B cell (primary cell): ENCODE measurements around the gene KDM4F. TPM values are rescaled to one million over a fixed set of nuclear protein-coding genes. Genes with fewer than 3 reads are reported as not detected.
"Not testable (repeated sequence)": the region's sequence is repeated elsewhere in the genome, so short reads cannot be mapped to it uniquely, and the experiment has no call there.

ENCODE experiments used
- ATAC-seq: fragments of 200-7000 bp; cut with Tn5 transposase; one replicate; pipeline ENCODE4 v1.10.0; 2021; ENCODE audit warnings: low read depth, mild to moderate bottlenecking, moderate number of reproducible peaks, moderate library complexity
- CTCF ChIA-PET: fragments of 350-600 bp; sonication (Branson Sonifier 250); formaldehyde crosslinking; loops from one replicate; lab custom pipeline; 2021; ENCODE audit warnings: antibody characterized with exemption, inconsistent platforms; lab: Charles Lee
- POLR2A ChIA-PET: fragments of 350-600 bp; sonication (Branson Sonifier 250); formaldehyde crosslinking; loops from one replicate; lab custom pipeline; 2021; ENCODE audit warnings: antibody characterized with exemption; lab: Charles Lee
- DNase-seq: peaks from one replicate; pipeline ENCODE4 v3.0.0; 2013
- H2AFZ ChIP-seq: 2 replicates; pipeline ENCODE4 v1.6.1; 2012; ENCODE audit warnings: mild to moderate bottlenecking, low read depth, low read length; ENCODE audit not compliant: insufficient read depth, poor library complexity, severe bottlenecking
- H3K27ac ChIP-seq, 2 donors: 1 replicate in 1 of 2; 2 replicates in 1 of 2; pipeline ENCODE4 v1.5.1; 2012 to 2013; ENCODE audit warnings: low read length in 2 of 2, mild to moderate bottlenecking in 2 of 2, moderate library complexity in 1 of 2
- H3K27me3 ChIP-seq, 4 experiments: fragments of 200-600 bp in 1 of 4; sonication (generic) in 1 of 4; replicated peaks in 1 of 4; 1 replicate in 2 of 4; 2 replicates in 2 of 4; pipeline versions ENCODE4 v1.6.1 to v1.7.0; 2013 to 2016; ENCODE audit warnings: low read length in 3 of 4, mild to moderate bottlenecking in 2 of 4, mixed read lengths in 1 of 4, moderate library complexity in 1 of 4; ENCODE audit not compliant: insufficient read depth in 4 of 4, control insufficient read depth in 3 of 4; ENCODE audit errors: control extremely low read depth in 1 of 4
- H3K36me3 ChIP-seq, 2 experiments: replicated peaks in 1 of 2; 1 replicate in 1 of 2; 2 replicates in 1 of 2; pipeline versions ENCODE4 v1.6.1 to v1.7.1; 2013; ENCODE audit warnings: low read length in 1 of 2; ENCODE audit not compliant: insufficient read depth in 2 of 2, control insufficient read depth in 1 of 2; ENCODE audit errors: control extremely low read depth in 1 of 2, extremely low read depth in 1 of 2
- H3K4me1 ChIP-seq, 2 donors: fragments of 200-600 bp in 1 of 2; sonication (generic) in 1 of 2; 1 replicate in 1 of 2; 2 replicates in 1 of 2; pipeline versions ENCODE4 v1.5.1 to v1.6.1; 2013 to 2017; ENCODE audit warnings: low read length in 2 of 2; ENCODE audit not compliant: control insufficient read depth in 2 of 2, insufficient read depth in 2 of 2
- H3K4me2 ChIP-seq: replicated peaks from 2 replicates; pipeline ENCODE3; 2012; ENCODE audit warnings: mild to moderate bottlenecking, low read depth, low read length; ENCODE audit not compliant: poor library complexity, severe bottlenecking
- H3K4me3 ChIP-seq, 5 experiments: fragments of 200-600 bp in 1 of 5; sonication (generic) in 1 of 5; 1 replicate in 3 of 5; 2 replicates in 2 of 5; pipeline versions ENCODE4 v1.5.1 to v1.7.0; 2011 to 2016; ENCODE audit warnings: low read length in 4 of 5, mild to moderate bottlenecking in 4 of 5, low read depth in 2 of 5, control low read depth in 1 of 5, moderate library complexity in 1 of 5; ENCODE audit not compliant: insufficient read depth in 1 of 5; ENCODE audit errors: control extremely low read depth in 1 of 5, extremely low read depth in 1 of 5
- H3K79me2 ChIP-seq: fragments of 200-600 bp; sonication (generic); one replicate; pipeline ENCODE4 v1.6.0; 2016; ENCODE audit warnings: low read length; ENCODE audit not compliant: control insufficient read depth, insufficient read depth
- H3K9ac ChIP-seq: fragments of 200-600 bp; sonication (generic); 2 replicates; pipeline ENCODE4 v1.6.1; 2017; ENCODE audit warnings: mild to moderate bottlenecking, low read length, moderate library complexity
- H3K9me3 ChIP-seq, 3 donors: one replicate each; pipeline versions ENCODE4 v1.6.1 to v1.7.1; 2013; ENCODE audit warnings: low read length in 2 of 3; ENCODE audit not compliant: control insufficient read depth in 2 of 3, insufficient read depth in 1 of 3; ENCODE audit errors: control extremely low read depth in 1 of 3
- H4K20me1 ChIP-seq: 2 replicates; pipeline ENCODE4 v1.6.0; 2012; ENCODE audit warnings: mild to moderate bottlenecking, low read length; ENCODE audit not compliant: insufficient read depth, control insufficient read depth, poor library complexity, severe bottlenecking
- H3K27ac Mint-ChIP-seq: one replicate; pipeline ENCODE4 v1.8.0; 2021; ENCODE audit warnings: mixed read lengths
- H3K27me3 Mint-ChIP-seq: one replicate; pipeline ENCODE4 v1.8.0; 2021; ENCODE audit warnings: mixed read lengths
- H3K4me1 Mint-ChIP-seq: one replicate; pipeline ENCODE4 v1.8.0; 2021; ENCODE audit warnings: mixed read lengths
- H3K4me3 Mint-ChIP-seq: one replicate; pipeline ENCODE4 v1.8.0; 2021; ENCODE audit warnings: mixed read lengths
- H3K9me3 Mint-ChIP-seq: one replicate; pipeline ENCODE4 v1.8.0; 2022; ENCODE audit warnings: mixed read lengths; ENCODE audit not compliant: insufficient read depth
- EZH2 ChIP-seq: IDR thresholded peaks from 2 replicates; pipeline ENCODE4 v1.6.1; 2012; ENCODE audit warnings: borderline replicate concordance, low read depth, mild to moderate bottlenecking, moderate library complexity, low read length; ENCODE audit not compliant: insufficient read depth, poor library complexity, severe bottlenecking
- WGBS: methylation state at CpG from one replicate; pipeline ENCODE4 v1.1.5; 2013; ENCODE audit warnings: missing lambda C conversion rate; ENCODE audit not compliant: insufficient coverage; 5-methylcytosine and 5-hydroxymethylcytosine counted together
- intact Hi-C: fragments of 100-400 bp; cut with micrococcal nuclease; formaldehyde crosslinking; loops from one replicate; pipeline ENCODE4 v1.10.0; 2022
- polyA plus RNA-seq: library from polyadenylated mRNA; depleted of rRNA; stranded (reverse); fragments of >200 nt; gene quantifications from 2 replicates; pipeline ENCODE4 v1.2.3, GENCODE V29; 2012
- total RNA-seq, 2 donors: library from RNA; stranded (reverse); fragments of 120-200 nt in 1 of 2; gene quantifications; 1 replicate in 1 of 2; 2 replicates in 1 of 2; pipeline versions ENCODE4 v1.2.3 to v1.2.4, GENCODE V29; 2013 to 2022
- TF ChIP-seq, protein P1 (sequence below): fragments of 200-600 bp; IDR thresholded peaks from one replicate; pipeline ENCODE4 v1.8.0; 2022; ENCODE audit warnings: antibody characterized with exemption, mild to moderate bottlenecking

KDM4F gene
- total and polyA plus RNA-seq, 2 donors (not counting 1 experiment from before 2014, with no cell fraction given): not detected

DNA sequence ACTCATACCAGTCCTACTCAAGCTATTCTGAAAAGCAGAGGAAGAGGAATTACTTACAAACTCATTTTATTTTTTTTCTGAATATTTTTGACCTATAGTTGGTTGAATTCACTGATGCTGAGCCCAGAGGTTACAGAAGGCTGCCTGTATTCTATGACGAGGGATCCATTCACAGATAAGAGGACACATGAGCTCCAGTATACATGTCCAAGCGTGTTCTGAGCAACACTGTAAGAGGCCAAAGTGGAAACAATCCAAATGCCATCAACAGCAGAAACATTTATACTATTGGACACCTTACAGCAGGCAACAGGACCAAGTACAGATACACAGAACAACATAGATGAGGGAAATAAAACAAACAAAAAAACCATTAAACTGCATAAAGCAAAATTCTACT lies 13.9 kb upstream of the KDM4F start:
- no peak overlapping the region for H3K27ac Mint-ChIP-seq
- H3K27ac ChIP-seq: no peak overlapping the region
- ATAC-seq (no peak), DNase-seq (no peak)
- no peak overlapping the region for H3K4me3 Mint-ChIP-seq
- TF ChIP-seq EZH2: no peak
- TF ChIP-seq, protein P1, sequence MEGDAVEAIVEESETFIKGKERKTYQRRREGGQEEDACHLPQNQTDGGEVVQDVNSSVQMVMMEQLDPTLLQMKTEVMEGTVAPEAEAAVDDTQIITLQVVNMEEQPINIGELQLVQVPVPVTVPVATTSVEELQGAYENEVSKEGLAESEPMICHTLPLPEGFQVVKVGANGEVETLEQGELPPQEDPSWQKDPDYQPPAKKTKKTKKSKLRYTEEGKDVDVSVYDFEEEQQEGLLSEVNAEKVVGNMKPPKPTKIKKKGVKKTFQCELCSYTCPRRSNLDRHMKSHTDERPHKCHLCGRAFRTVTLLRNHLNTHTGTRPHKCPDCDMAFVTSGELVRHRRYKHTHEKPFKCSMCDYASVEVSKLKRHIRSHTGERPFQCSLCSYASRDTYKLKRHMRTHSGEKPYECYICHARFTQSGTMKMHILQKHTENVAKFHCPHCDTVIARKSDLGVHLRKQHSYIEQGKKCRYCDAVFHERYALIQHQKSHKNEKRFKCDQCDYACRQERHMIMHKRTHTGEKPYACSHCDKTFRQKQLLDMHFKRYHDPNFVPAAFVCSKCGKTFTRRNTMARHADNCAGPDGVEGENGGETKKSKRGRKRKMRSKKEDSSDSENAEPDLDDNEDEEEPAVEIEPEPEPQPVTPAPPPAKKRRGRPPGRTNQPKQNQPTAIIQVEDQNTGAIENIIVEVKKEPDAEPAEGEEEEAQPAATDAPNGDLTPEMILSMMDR: no peak
- H3K79me2 ChIP-seq: no peaks in the 10 kb centered on the region
- no peak overlapping the region for H2AFZ ChIP-seq
- H3K4me1 ChIP-seq: no peaks in the 10 kb centered on the region
- intact Hi-C loops: no loop called here
- H3K9me3 ChIP-seq: peaks cover 0 to 3% (median 0%) of the 10 kb centered on the region in 3 donors
- no peaks in the 10 kb centered on the region for H3K9me3 Mint-ChIP-seq
- no peaks in the 10 kb centered on the region for H3K4me1 Mint-ChIP-seq
- H3K9ac ChIP-seq: no peak overlapping the region
- peaks cover 27% of the 10 kb centered on the region for H3K27me3 Mint-ChIP-seq
- peaks cover 0 to 10% (median 8%) of the 10 kb centered on the region in 4 experiments for H3K27me3 ChIP-seq
- H4K20me1 ChIP-seq: no peaks in the 10 kb centered on the region
- H3K4me2 ChIP-seq: no peak overlapping the region
- POLR2A ChIA-PET: no interaction called here
- CTCF ChIA-PET: interaction anchor here (1.2 kb wide), 1 partner anchor 31 kb away, joined by 3 read pairs; the partner anchor contains the start of gene SRSF8
- no peak overlapping the region for H3K4me3 ChIP-seq
- 63% methylated on average over 2 of the region's 2 CpGs for WGBS
- no peaks in the 10 kb centered on the region for H3K36me3 ChIP-seq

DNA sequence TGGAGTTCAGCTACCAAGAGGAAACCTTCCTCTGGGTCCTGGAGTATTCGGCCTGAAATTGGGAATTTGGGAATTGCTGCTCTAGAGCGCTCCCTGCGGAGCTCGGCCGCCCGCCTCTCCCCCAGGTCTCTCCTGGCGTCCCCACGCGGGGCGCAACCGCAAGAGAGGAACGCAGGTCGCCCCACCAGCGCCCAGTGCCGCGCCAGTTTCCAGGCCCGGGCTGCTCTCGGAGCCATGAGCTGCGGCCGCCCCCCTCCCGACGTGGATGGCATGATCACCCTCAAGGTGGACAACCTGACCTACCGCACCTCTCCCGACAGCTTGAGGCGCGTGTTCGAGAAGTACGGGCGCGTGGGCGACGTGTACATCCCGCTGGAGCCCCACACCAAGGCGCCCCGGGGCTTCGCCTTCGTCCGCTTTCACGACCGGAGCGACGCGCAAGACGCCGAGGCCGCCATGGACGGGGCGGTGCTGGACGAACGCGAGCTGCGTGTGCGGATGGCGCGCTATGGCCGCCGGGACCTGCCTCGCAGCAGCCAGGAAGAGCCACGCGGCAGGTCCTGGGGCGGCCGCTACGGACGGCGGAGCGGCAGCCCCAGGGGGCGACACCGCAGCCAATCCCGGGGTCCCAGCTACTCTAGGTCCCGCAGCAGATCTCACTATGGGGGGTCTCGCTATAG lies 11.7 kb upstream of the KDM4F start:
- H3K9me3 Mint-ChIP-seq, POLR2A ChIA-PET, H4K20me1 ChIP-seq, H3K27ac Mint-ChIP-seq, H3K36me3 ChIP-seq, H3K79me2 ChIP-seq, intact Hi-C loops, H3K4me1 Mint-ChIP-seq, H3K4me1 ChIP-seq, CTCF ChIA-PET, H3K4me2 ChIP-seq, H3K27ac ChIP-seq, H3K9me3 ChIP-seq: not testable (repeated sequence)
- Mint-ChIP-seq H3K4me3 (peak overlapping the region; percentile 38), H3K27me3 (peaks cover 33% of the 10 kb centered on the region)
- Histone ChIP-seq H2AFZ (peak overlapping the region; percentile 42), H3K27me3 (peaks cover 0 to 11% (median 7%) of the 10 kb centered on the region in 4 experiments), H3K4me3 (peak overlapping the region in 2 of 5 experiments; percentile 33 to 36), H3K9ac (peak overlapping the region; percentile 26)
- DNase-seq: peak; percentile 27
- WGBS: 35% methylated on average over 71 of the region's 71 CpGs
- peak; percentile 31 for ATAC-seq
